RWPE1 (cell line): ENCODE data around the gene AIPL1.

Experiments
- CTCF ChIA-PET: fragments of 350-600 bp; sonication (Branson Sonifier 250); formaldehyde crosslinking; extraction: SDS; loops from one replicate; lab custom pipeline; 2021; lab: Yijun Ruan, JAX
- POLR2A ChIA-PET: fragments of 400-600 bp; formaldehyde crosslinking; extraction: SDS; loops from one replicate; lab custom pipeline; 2020; ENCODE audit warnings: antibody characterized with exemption; ENCODE audit not compliant: low non-redundant PET; lab: Yijun Ruan, JAX
- DNase-seq: peaks from one replicate; pipeline ENCODE4 v3.0.0; 2012; ENCODE audit warnings: low spot score
- H3K27ac ChIP-seq: fragments of 450-650 bp; 2 replicates; pipeline ENCODE4 v1.5.1; 2017
- TF ChIP-seq, protein P1 (sequence below): fragments of 450-650 bp; conservative IDR thresholded peaks from 2 replicates; pipeline ENCODE4 v1.5.1; 2017; ENCODE audit warnings: low read depth, mild to moderate bottlenecking

The AIPL1 gene

DNA sequence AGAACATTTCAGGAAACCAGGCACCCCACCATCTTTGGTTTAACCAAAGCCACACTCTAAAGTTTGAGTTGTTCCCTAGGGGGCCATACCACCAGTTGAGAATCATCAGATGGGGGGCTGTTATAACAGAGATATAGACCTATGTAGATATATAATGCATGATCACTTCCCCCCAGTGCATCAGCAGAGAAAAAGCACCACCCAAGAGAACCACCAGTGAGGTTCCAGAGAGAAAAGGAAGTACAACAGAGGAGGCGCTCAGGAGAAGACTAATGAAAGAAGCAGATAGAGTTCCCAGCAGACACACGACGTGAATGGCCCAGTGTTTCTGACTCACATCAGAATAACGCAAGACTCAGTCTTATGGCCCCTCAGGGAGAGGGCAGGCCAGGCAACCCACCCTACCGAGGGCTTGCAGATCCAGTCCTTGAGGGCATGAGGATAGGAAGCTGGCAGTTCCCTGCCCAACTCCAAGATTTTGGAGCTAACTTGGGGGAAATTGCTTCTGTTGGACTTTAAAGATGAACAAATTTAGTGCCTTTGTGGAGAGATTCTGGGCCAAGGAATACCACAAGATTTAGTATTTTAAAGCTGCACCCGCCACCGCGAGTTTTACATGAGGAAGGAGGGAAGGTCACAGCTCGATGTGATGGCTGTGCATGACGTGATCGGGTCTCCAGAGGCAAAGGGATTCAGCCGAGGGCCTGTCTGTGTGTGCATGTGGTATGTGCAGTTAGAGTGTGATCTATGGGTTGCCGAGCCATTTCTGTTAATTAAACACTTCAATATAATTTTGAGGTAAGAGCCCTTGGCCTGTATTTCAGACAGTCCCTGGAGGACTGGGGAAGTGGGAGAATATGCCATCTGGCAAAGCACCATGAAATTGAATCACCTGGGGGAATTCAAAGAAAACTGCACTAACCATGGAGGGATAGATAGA is 53.1 kb downstream of the AIPL1 start:
- TF ChIP-seq, protein P1, sequence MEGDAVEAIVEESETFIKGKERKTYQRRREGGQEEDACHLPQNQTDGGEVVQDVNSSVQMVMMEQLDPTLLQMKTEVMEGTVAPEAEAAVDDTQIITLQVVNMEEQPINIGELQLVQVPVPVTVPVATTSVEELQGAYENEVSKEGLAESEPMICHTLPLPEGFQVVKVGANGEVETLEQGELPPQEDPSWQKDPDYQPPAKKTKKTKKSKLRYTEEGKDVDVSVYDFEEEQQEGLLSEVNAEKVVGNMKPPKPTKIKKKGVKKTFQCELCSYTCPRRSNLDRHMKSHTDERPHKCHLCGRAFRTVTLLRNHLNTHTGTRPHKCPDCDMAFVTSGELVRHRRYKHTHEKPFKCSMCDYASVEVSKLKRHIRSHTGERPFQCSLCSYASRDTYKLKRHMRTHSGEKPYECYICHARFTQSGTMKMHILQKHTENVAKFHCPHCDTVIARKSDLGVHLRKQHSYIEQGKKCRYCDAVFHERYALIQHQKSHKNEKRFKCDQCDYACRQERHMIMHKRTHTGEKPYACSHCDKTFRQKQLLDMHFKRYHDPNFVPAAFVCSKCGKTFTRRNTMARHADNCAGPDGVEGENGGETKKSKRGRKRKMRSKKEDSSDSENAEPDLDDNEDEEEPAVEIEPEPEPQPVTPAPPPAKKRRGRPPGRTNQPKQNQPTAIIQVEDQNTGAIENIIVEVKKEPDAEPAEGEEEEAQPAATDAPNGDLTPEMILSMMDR, result no peak
- no peak for DNase-seq
- ChIA-PET POLR2A (no interaction called here), CTCF (no interaction called here)
- H3K27ac ChIP-seq, result no peak overlapping the region

DNA sequence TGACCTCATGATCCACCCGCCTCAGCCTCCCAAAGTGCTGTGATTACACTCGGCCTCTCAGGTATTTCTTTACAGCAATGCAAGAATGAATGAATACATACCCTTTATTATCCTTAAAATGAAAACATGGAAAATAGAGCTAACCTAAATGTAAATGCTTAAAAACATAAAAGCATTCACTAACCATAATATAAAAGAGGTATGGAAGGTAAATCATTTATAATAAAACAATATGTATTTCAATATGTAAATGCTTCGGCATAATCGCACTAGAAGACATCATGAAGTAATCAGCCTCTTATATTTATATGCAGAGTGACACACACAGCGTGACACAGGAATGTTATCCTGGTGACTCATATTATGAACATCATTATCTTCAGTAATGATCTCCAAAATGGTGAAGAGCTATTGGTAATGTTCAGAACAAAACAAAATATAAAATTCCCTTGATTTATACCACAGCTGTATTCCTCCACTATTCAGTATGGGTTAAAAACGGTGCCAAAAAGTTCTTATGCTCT is 53.9 kb downstream of the AIPL1 start:
- ChIA-PET POLR2A (no interaction called here), CTCF (interaction anchor here (0.6 kb wide), 1 partner anchor 269 kb away, joined by 3 read pairs; no protein-coding TSS in a partner anchor)
- no peak overlapping the region for H3K27ac ChIP-seq
- TF ChIP-seq, protein P1, result no peak
- peak; percentile 39 for DNase-seq

DNA sequence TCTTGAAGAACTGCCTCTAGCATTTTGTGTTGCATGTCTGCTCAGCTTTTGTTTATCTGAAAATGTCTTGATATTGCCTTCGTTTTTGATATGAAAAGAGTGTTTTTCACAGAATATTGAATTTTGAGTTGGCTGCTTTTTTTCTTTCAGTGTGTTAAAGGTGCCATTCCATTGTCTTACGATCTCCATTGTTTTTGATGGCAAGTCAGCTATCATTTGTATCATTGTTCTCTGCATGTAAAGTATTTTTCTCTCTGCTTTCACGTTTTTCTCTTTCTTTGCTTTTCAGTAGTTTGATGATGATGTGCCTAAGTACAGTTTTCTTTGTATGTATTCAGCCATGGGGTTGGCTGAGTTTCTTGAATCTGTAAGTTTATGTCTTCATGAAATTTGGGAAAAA is 57.0 kb downstream of the AIPL1 start:
- DNase-seq, result no peak
- POLR2A ChIA-PET, result no interaction called here
- TF ChIP-seq, protein P1, result no peak
- H3K27ac ChIP-seq, result no peak overlapping the region
- CTCF ChIA-PET, result interaction anchor here (0.7 kb wide), 1 partner anchor 143 kb away, joined by 3 read pairs; no protein-coding TSS in a partner anchor

DNA sequence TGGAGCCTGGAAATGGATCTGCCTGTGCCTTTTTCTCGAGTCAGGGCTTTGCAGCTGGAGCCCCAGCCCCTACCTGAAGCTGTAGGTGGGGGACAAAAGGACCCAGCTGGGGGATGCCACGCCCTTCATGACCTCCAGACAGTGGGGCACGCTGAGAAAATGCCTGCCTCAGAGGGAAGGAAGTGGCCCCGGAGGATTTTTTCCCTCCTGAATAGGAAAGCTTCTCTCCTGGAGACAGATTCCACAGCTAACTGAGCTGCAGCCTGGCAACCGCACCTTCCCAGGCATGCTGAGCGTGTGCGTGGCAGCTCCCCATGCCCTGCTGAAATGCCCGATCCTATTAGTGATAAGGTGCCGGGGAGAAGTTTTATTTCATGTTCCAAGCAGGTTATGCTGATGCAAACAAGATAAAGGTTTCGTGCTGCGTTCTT is 58.0 kb downstream of the AIPL1 start:
- CTCF ChIA-PET, result no interaction called here
- no peak overlapping the region for H3K27ac ChIP-seq
- DNase-seq, result no peak
- POLR2A ChIA-PET, result no interaction called here
- TF ChIP-seq, protein P1, result no peak

DNA sequence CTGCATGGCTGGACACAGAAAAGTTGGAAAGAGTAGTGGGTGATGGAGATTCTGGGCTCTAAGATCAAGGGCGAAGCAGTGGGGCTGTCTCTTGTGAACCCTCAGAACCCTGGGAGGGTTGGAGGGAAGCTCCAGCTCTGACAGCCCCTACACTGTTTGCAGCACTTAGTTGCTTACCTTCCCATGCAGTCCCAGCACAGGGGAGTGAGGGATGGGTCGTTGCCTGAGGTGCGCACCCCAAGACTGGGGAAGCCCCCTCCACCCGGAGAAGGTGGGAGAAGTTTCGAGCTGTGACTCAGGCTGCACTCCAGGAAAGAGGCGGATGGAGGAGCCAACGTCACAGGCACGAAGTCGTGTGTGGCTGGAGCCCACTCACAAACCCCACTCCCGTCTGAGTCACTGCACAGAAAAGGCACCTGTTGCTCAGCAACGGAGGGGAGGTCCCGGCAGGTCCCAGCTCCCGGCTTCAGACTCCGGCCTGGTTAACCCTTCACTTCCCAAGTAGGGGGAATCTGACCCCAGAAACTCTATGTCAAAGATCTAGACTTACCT is 60.1 kb downstream of the AIPL1 start:
- POLR2A ChIA-PET, result no interaction called here
- TF ChIP-seq, protein P1, result no peak
- CTCF ChIA-PET, result interaction anchor here (0.6 to 1.5 kb wide), 2 partner anchors 38 to 1449 kb away, joined by 3 to 5 read pairs; no protein-coding TSS in a partner anchor
- H3K27ac ChIP-seq, result no peak overlapping the region
- DNase-seq, result peak; percentile 84

DNA sequence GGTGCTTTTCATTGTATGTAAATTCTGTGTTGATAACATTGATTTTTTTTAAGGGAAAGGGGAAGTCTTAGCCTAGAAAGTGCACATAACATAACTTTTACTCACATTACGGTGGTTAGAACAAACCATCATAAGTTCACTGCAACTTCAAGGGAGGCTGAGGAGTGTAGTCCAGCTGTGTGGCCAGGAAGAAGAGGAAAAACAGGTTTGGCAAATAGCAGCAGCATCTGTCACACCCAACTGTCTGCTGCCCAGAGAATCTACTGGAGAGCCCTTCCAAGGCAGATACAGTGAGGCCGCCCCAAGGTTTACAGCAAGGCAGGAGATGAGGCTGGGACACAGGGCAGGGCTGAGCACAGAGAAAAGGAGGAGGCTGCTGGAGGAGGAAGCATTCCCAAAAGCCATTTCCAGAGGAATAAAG is 60.6 kb downstream of the AIPL1 start:
- H3K27ac ChIP-seq, result no peak overlapping the region
- POLR2A ChIA-PET, result no interaction called here
- TF ChIP-seq, protein P1, result no peak
- CTCF ChIA-PET, result interaction anchor here (0.6 to 1.5 kb wide), 2 partner anchors 39 to 1449 kb away, joined by 3 to 5 read pairs; no protein-coding TSS in a partner anchor
- peak; percentile 80 for DNase-seq
